OCI-LY3 (cell line): ENCODE results near the gene LYZL6.

Experiments
- EZH2phosphoT487 ChIP-seq: fragments of 200-600 bp; shearing (Covaris generic); IDR thresholded peaks from 2 replicates; pipeline ENCODE4 v1.6.1; 2018; ENCODE audit warnings: antibody characterized with exemption, mixed run types, low read depth
- TF ChIP-seq, protein P1 (sequence below): fragments of 200-600, 300-600 bp; sonication (generic); IDR thresholded peaks from 2 replicates; pipeline ENCODE4 v1.5.1; 2014; ENCODE audit warnings: antibody characterized with exemption, low read length, low read depth

DNA sequence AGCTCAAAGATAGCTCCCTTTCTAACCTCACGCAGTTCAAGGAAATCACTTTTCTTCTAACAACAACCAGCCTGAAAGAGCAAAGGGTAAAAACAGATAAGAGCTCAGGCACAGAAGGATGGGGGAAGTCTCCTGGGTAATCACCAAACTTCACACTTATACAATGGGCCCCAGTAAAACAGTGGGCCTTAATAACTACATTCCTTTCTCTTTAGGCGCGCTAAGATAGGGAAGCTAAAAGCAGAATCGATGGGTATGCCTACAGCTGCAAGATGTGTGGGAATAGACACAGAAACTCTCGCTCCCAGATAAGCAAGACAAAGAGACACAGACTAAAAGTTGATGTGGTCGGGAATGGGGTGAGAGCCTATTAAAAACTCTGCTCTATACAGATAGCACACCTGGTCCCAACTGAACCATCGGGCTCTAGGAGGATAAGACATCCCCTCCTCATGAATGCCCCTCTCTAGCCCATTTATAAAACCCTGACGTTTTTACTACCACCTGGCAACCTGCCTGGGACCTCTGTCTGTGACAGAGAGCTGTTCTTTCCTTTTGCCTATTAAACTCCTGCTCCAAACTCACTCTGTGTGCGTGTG, 826 bp downstream of the LYZL6 start:
- TF ChIP-seq, protein P1, sequence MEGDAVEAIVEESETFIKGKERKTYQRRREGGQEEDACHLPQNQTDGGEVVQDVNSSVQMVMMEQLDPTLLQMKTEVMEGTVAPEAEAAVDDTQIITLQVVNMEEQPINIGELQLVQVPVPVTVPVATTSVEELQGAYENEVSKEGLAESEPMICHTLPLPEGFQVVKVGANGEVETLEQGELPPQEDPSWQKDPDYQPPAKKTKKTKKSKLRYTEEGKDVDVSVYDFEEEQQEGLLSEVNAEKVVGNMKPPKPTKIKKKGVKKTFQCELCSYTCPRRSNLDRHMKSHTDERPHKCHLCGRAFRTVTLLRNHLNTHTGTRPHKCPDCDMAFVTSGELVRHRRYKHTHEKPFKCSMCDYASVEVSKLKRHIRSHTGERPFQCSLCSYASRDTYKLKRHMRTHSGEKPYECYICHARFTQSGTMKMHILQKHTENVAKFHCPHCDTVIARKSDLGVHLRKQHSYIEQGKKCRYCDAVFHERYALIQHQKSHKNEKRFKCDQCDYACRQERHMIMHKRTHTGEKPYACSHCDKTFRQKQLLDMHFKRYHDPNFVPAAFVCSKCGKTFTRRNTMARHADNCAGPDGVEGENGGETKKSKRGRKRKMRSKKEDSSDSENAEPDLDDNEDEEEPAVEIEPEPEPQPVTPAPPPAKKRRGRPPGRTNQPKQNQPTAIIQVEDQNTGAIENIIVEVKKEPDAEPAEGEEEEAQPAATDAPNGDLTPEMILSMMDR: no peak
- no peak for TF ChIP-seq EZH2phosphoT487
